Body of pancreas (tissue), 4 donors: ENCODE data around the gene AOC3. TPM values are rescaled to one million over a fixed set of nuclear protein-coding genes. Genes with fewer than 3 reads are reported as not detected.
"Not testable (repeated sequence)": the region's sequence is repeated elsewhere in the genome, so short reads cannot be mapped to it uniquely, and the experiment has no call there.

Experiments used
- ATAC-seq: fragments of 150-250 bp; one replicate; pipeline ENCODE4 v1.9.1; 2016
- DNase-seq, 4 donors: peaks; one replicate each; pipeline ENCODE4 v3.0.0-alpha.2; 2019
- H3K27ac ChIP-seq, 4 donors: fragments of 200-600 bp; sonication (generic); 1 replicate in 3 of 4; 2 replicates in 1 of 4; pipeline versions ENCODE4 v1.5.1 to v1.6.1; 2016 to 2019; ENCODE audit warnings: mild to moderate bottlenecking in 1 of 4, mixed read lengths in 1 of 4, moderate library complexity in 1 of 4
- H3K27me3 ChIP-seq, 2 donors: fragments of 200-600 bp; sonication (generic); one replicate each; pipeline ENCODE4 v1.6.0; 2016; ENCODE audit warnings: mild to moderate bottlenecking in 1 of 2
- H3K36me3 ChIP-seq, 2 donors: fragments of 200-600 bp; sonication (generic); replicated peaks in 1 of 2; 2 replicates each; pipeline ENCODE4 v1.5.1; 2016; ENCODE audit warnings: low read depth in 2 of 2; ENCODE audit not compliant: insufficient read depth in 1 of 2
- H3K4me1 ChIP-seq: fragments of 200-600 bp; sonication (generic); one replicate; pipeline ENCODE4 v1.6.0; 2016
- H3K4me3 ChIP-seq, 2 donors: fragments of 200-600 bp; sonication (generic); 1 replicate in 1 of 2; 2 replicates in 1 of 2; pipeline ENCODE4 v1.5.1; 2016 to 2019
- H3K9me3 ChIP-seq, 3 donors: fragments of 200-600 bp; sonication (generic); 1 replicate in 2 of 3; 2 replicates in 1 of 3; pipeline ENCODE4 v1.5.1; 2016
- CTCF ChIP-seq, 7 experiments: fragments of 450-650 bp in 4 of 7; fragments of 200-600 bp in 3 of 7; sonication (generic) in 3 of 7; IDR thresholded peaks; one replicate each; pipeline ENCODE4 v1.5.1; 2016 to 2019; ENCODE audit warnings: antibody characterized with exemption in 7 of 7
- POLR2A ChIP-seq, 3 donors: fragments of 450-650 bp; IDR thresholded peaks; one replicate each; pipeline ENCODE4 v1.6.1; 2016; ENCODE audit warnings: antibody characterized with exemption in 3 of 3, mild to moderate bottlenecking in 2 of 3
- WGBS, 2 donors: methylation state at CpG; one replicate each; pipeline ENCODE4 v1.1.5; 2017; 5-methylcytosine and 5-hydroxymethylcytosine counted together
- intact Hi-C: fragments of 100-400 bp; cut with DNase I; formaldehyde crosslinking; loops from one replicate; pipeline ENCODE4 v1.15.1; 2023
- total RNA-seq, 2 donors: library from RNA; depleted of rRNA; stranded (reverse); fragments of >200 nt; gene quantifications; one replicate each; pipeline ENCODE4 v1.1.0, GENCODE V29; 2016

Gene AOC3
- total RNA-seq, 2 donors from 2014 or later = 6.5 to 55.7 TPM

GRCh38 chr17:42898147-42898811, 47.3 kb downstream of the AOC3 start:
- TF ChIP-seq POLR2A (IDR thresholded peaks at IDR 0.05) (peak in 2 of 3 donors; percentile 39 to 42), CTCF (IDR thresholded peaks at IDR 0.05) (no peak)
- ATAC-seq (peak; percentile 22), DNase-seq (peak in 3 of 4 donors; percentile 40 to 50 (median 42))
- Histone ChIP-seq H3K4me1 (peaks cover 58% of the 10 kb centered on the region), H3K9me3 (no peaks in the 10 kb centered on the region), H3K27me3 (no peaks in the 10 kb centered on the region), H3K27ac (peak overlapping the region; percentile 65 to 94 (median 86)), H3K4me3 (no peak overlapping the region), H3K36me3 (no peaks in the 10 kb centered on the region)
- intact Hi-C loops = no loop called here
- WGBS, 2 donors = 65 to 90% methylated on average over 2 to 7 of the region's 7 CpGs

GRCh38 chr17:42899981-42900380, 49.0 kb downstream of the AOC3 start:
- H3K36me3 ChIP-seq, ATAC-seq, H3K27me3 ChIP-seq, H3K4me3 ChIP-seq, DNase-seq, intact Hi-C loops, H3K9me3 ChIP-seq: not testable (repeated sequence)
- Histone ChIP-seq H3K27ac (peak overlapping the region in 3 of 4 donors; percentile 68 to 94 (median 86)), H3K4me1 (peaks cover 52% of the 10 kb centered on the region)
- WGBS, 2 donors = 93% methylated on average over 3 of the region's 3 CpGs

- TF ChIP-seq CTCF (IDR thresholded peaks at IDR 0.05) (no peak), POLR2A (IDR thresholded peaks at IDR 0.05) (no peak)
- ATAC-seq = no peak
- intact Hi-C loops = no loop called here
- H3K4me1 ChIP-seq = peaks cover 44% of the 10 kb centered on the region
- WGBS, 2 donors = 70 to 74% methylated on average over 12 of the region's 12 CpGs
- H3K36me3 ChIP-seq = no peaks in the 10 kb centered on the region
- H3K27me3 ChIP-seq = no peaks in the 10 kb centered on the region
- no peak for DNase-seq
- peak within 1 kb of the TSS in 3 of 4 donors; percentile 68 to 94 (median 86) for H3K27ac ChIP-seq
- H3K9me3 ChIP-seq = no peaks in the 10 kb centered on the region
- no peak within 1 kb of the TSS for H3K4me3 ChIP-seq
These were observed 49.7 kb downstream of the AOC3 start, which contains the start of gene G6PC1 for GRCh38 chr17:42900460-42901331. TSS of gene G6PC1 (plus strand) at chr17:42900799. CDS start at chr17:42900877, 78 bp downstream.

- ATAC-seq = peak; percentile 82
These were observed 50.7 kb downstream of the AOC3 start for GRCh38 chr17:42901535-42902229.

More at GRCh38 chr17:42901535-42902229, 50.7 kb downstream of the AOC3 start:
- Histone ChIP-seq H3K9me3 (no peaks in the 10 kb centered on the region), H3K27ac (peak overlapping the region; percentile 54 to 94 (median 77)), H3K4me3 (no peak overlapping the region), H3K36me3 (no peaks in the 10 kb centered on the region), H3K27me3 (no peaks in the 10 kb centered on the region), H3K4me1 (peaks cover 38% of the 10 kb centered on the region)
- WGBS, 2 donors = 42% methylated on average over 10 of the region's 10 CpGs
- TF ChIP-seq CTCF (IDR thresholded peaks at IDR 0.05) (no peak), POLR2A (IDR thresholded peaks at IDR 0.05) (no peak)
- intact Hi-C loops = no loop called here
- DNase-seq = peak; percentile 53 to 82 (median 63)
